DMS114 treated with DMSO at 0.1 percent for 48 hours (cell line): ENCODE data around the gene TMEM174.
A peak's percentile ranks its signal among the peaks of the same experiment; 100 is the strongest.
"Not testable (repeated sequence)": the region's sequence is repeated elsewhere in the genome, so short reads cannot be mapped to it uniquely, and the experiment has no call there.

Source experiments
- DNase-seq: peaks from one replicate; lab custom pipeline; 2025; ENCODE audit not compliant: unreplicated experiment; lab: John Stamatoyannopoulos, UW

TMEM174 gene

GRCh38 chr5:73192370-73192769 lies 19.4 kb downstream of the TMEM174 start:
- no peak for DNase-seq

- no peak for DNase-seq
These were observed 20.6 kb downstream of the TMEM174 start for GRCh38 chr5:73193592-73193991.

DNA sequence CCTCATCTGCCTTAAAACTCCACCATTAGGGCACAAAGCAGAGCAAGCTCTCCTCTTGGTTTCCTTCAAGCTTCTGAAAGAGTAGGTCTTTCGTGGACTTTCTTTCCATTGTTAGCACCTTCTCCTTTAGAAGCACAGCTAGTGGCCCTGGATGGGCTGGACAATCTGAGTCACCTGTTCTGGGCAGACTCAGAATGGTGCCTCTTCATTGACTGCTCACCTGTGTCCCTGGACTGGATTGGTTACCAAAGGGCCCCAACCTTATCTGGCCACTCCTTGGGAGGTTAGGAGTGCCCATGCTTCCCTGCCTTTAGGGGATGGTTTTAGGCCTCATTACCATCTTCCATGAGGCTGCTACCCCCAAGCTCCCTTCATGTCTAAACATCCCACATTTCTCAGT lies 23.2 kb downstream of the TMEM174 start:
- DNase-seq: no peak

DNA sequence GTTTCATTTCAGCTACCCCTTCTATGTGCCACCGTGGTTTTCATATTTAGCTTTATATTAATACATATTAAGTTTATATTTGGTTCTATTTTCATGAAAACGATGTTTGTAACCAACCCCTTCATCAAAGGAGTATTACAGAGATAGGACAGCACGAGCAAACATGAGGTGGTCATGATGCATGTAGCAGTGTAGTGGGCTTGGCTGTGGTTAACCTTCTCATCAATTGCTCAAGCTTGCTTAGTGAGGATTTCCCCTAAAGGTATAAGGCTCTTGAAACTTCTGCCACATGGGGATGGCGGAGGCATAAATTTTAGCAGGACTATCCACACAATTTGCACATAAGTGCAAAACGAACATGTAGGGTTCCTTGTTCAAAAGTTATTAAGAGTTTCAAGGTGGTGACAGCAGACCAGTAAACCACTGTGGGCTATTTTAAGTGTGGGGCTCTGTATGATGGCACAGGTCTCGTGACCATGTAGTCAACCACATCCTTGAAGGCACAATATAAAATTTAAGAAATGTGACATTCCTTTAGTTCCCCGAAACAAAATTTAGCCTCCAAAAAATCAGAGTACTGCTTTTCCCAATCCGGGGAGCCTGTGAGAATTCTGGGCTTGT lies 24.8 kb downstream of the TMEM174 start:
- DNase-seq: no peak

DNA sequence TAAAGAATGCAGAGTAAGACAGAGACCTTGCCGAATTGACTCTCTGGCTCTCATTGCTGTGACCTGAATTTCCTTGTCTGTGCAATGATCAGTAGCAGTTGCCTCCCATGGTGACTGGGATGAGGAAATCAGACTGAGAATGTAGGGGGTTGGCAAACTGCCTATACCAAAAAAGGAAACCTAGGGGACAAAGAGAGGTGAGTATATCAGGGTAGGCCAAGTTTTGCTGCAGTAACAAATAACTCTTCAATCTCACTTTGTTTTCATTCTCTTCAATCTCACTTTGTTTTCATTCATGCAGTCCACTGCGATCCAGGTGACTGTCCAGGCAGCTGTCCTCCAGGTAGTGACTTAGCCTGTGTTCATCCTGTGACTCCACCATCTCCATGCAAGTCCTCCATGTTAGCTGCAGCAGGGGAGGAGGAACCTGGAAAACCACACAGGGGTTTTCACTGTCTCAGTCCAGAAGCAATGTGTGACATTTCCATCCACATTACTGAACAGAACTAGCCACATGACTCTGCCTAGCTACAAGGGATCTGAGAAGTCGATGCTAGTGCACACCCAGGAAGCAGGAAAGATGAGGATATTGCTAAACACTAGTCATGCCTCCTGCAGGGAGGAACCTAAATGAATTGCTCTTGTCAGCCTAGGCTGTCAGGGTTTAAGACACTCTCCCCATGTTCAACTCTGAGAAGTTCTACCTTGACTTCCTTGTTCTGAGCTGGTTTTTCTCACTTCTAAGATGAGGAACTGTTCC lies 26.0 kb downstream of the TMEM174 start:
- no peak for DNase-seq

DNA sequence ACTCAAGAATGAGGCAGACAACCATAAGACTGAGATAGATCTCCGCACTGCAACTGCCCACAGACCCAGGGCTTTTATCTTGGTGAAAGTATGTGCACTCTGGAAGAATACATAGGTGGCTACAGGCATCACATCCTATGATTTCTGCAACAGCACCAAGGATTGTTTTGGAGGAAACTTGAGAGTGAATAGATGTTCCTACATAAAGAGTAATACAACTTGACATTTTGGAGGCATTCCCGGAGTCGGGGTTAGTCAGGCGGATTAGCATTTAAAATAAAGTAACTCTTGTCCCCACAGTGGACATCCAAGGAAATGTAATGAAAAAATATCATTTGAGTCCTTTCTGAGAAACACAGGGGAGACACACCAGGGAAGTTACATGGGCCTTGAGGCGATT lies 26.7 kb downstream of the TMEM174 start:
- DNase-seq: no peak

- peak; percentile 48 for DNase-seq
These were observed 28.8 kb downstream of the TMEM174 start for GRCh38 chr5:73201547-73202513.

DNA sequence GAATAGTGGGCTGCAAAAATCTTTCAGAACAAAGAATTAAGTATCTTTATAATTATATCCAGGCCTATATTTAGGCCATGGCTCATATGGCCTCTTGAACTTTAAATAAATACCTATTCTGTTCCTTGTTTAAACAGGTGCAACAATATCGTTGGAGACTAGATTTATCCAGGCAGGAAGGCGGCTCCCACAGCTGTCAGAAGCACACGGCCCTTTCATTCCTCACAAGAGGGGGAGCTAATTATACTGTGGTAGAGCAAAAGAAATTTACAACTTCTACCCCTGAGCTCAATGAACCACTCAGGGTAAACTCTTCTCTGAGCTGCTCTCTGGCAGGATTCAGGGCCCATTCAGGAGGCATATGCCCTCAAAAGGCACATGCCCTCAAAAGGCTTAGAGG lies 31.3 kb downstream of the TMEM174 start:
- no peak for DNase-seq

GRCh38 chr5:73204733-73205132 lies 31.7 kb downstream of the TMEM174 start:
- DNase-seq: no peak

- no peak for DNase-seq
These were observed 32.3 kb downstream of the TMEM174 start for GRCh38 chr5:73205305-73205704.

DNA sequence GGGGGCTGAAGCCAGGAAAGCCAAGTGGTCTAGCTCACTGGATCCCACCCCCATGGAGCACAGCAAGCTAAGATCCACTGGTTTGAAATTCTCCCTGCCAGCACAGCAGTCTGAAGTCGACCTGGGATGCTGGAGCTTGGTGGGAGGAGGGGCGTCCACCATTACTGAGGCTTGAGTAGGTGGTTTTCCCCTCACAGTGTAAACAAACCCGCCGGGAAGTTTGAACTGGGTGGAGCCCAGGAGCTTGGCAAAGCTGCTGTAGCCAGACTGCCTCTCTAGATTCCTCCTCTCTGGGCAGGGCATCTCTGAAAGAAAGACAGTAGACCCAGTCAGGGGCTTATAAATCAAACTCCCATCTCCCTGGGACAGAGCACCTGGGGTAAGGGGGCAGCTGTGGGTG lies 34.2 kb downstream of the TMEM174 start:
- DNase-seq: not testable (repeated sequence)

GRCh38 chr5:73209075-73209474 lies 36.1 kb downstream of the TMEM174 start:
- DNase-seq: not testable (repeated sequence)

- not testable (repeated sequence) for DNase-seq
These were observed 39.7 kb downstream of the TMEM174 start for GRCh38 chr5:73212693-73213092.

- no peak for DNase-seq
These were observed 40.6 kb downstream of the TMEM174 start for GRCh38 chr5:73213566-73213998.

DNA sequence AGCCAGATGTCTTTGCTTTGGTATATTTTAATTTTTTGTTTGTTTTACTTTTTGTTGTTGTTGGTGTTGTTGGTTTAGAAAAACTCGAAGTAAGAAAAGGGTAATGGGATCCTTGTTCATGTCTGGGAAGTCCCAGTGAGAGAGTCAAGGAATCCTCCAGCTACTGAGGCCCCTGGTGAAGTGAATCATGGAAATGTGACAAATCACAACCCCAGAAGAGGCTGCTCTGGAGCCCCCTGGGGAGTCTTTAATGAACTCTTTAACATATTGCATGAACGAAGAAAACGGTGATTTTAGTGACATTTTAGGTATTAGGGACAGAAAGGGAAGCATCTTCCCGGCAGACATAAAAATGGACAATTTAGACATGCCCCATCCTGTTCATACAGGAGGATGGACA lies 41.3 kb downstream of the TMEM174 start:
- DNase-seq: no peak

GRCh38 chr5:73214996-73215395 lies 42.0 kb downstream of the TMEM174 start:
- no peak for DNase-seq

DNA sequence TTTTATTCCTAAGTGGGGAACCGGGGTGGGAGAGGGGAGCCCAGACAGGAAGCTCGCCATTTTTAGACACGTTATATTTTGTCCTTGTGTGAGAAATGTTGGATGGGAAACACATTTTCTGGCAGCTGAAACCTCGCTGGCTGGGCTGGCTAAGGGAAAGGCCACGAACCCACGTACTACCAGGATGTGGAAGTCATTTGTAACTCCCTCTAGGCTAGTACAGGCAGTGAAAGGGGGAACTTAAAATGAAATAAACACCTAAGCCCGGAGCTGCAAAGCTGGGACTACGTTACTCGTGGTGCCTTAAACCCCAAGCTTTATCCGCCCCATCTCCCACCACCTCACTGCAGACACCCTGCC lies 42.5 kb downstream of the TMEM174 start:
- DNase-seq: no peak

- DNase-seq: peak; percentile 72
These were observed 43.1 kb downstream of the TMEM174 start for GRCh38 chr5:73215891-73216610.

DNA sequence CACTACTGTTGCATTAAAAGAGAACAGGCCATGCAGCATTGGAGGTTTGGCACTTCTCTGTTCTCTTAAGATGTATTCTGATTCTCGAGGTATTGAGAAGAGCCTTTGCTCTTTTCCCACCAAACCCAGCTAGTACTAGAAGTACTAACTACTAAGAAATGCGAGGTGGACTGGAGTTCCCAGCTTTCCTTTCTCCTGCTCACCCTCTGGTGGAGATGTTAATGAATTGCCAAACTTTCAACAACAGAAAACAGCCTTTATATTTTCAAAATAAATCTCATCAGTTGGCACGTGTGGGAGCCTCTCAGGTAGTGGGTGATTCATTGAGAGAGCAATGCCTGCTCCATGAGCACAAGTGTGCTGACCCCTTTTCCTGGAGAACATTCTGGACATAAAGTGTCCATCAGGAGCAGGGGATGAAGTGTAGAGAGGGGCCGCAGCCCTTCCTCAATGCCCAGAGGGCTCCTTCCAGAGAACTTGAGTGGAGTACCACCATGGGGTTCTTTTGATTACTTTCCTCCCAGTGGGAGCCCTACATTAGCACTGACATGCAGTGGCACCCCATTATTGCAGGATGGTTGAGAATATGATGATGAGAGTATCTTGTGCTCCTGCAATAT lies 45.7 kb downstream of the TMEM174 start:
- peak; percentile 61 for DNase-seq

DNA sequence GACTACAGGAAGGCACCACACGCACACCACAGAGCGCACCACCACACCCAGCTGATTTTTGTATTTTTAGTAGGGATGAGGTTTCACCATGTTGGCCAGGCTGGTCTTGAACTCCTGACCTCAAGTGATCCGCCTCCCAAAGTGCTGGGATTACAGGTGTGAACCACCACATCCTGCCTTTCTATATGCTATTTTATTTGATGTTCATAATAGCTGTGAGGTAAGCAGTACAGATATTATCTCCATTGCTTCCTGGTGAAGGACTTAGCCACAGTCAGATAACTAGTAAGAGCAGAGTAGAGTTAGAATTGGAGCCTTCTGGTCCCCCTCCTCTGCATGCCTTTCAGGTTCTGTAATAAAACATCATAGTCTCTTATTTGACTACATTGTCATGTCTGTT lies 46.3 kb downstream of the TMEM174 start:
- DNase-seq: not testable (repeated sequence)

DNA sequence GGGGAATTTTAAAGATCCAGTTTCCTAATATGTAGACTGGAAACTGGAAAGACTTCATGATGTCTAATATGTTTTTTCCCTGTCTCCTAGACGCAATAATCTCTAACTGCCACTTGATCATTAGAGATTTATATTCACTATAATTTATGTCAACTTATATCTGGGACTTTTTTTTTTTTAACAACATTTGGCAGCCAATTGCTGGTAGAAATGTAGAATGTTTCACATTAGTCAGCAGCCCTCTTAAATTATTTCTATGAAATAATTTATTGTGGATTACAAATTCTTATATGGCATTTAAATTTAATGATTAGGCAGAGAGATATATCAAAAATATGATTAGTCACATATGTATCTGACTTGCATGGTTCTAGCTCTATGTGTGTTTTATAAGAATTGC lies 48.2 kb downstream of the TMEM174 start:
- DNase-seq: no peak
